ENCODE measurements around the gene SCEL. TPM values are rescaled to one million over a fixed set of nuclear protein-coding genes. Genes with fewer than 3 reads are reported as not detected.

Gene SCEL
- total RNA-seq, 1 donor from 2014 or later = not detected

GRCh38 chr13:77574096-77574495 is 38.6 kb downstream of the SCEL start:
- TF ChIP-seq, protein P1, sequence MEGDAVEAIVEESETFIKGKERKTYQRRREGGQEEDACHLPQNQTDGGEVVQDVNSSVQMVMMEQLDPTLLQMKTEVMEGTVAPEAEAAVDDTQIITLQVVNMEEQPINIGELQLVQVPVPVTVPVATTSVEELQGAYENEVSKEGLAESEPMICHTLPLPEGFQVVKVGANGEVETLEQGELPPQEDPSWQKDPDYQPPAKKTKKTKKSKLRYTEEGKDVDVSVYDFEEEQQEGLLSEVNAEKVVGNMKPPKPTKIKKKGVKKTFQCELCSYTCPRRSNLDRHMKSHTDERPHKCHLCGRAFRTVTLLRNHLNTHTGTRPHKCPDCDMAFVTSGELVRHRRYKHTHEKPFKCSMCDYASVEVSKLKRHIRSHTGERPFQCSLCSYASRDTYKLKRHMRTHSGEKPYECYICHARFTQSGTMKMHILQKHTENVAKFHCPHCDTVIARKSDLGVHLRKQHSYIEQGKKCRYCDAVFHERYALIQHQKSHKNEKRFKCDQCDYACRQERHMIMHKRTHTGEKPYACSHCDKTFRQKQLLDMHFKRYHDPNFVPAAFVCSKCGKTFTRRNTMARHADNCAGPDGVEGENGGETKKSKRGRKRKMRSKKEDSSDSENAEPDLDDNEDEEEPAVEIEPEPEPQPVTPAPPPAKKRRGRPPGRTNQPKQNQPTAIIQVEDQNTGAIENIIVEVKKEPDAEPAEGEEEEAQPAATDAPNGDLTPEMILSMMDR (IDR thresholded peaks at IDR 0.05) = no peak
- H3K27me3 Mint-ChIP-seq (ENCODE audit: unreplicated experiment) = peaks cover 11% of the 10 kb centered on the region
- H3K27ac Mint-ChIP-seq (ENCODE audit: unreplicated experiment) = no peak overlapping the region
- H3K4me1 Mint-ChIP-seq (ENCODE audit: unreplicated experiment) = no peaks in the 10 kb centered on the region
- no peaks in the 10 kb centered on the region for H3K9me3 Mint-ChIP-seq (ENCODE audit: unreplicated experiment)
- H3K4me3 Mint-ChIP-seq (ENCODE audit: unreplicated experiment) = no peak overlapping the region
- H3K36me3 Mint-ChIP-seq (ENCODE audit: unreplicated experiment) = no peaks in the 10 kb centered on the region
- no peak for DNase-seq (ENCODE audit: extremely low spot score, unreplicated experiment)

DNA sequence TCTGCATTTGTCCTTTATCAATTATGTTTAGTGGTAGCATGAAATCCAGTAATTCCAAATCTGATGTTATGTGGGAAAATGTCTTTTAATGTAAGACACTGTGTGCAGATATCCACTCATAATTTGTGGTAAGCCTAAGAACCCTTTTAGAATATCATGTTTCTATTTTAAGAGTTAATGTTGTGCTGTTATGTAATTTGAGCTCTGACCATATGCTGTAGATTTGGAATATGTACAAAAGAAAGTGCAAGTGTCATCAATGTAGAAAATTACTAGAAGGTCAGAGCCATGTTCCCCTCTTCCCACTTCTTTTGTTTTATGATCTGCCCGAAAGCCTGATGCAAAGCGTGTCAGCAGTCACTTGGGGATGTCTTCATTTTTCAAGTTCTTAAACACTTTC is 44.5 kb downstream of the SCEL start:
- no peaks in the 10 kb centered on the region for H3K36me3 Mint-ChIP-seq (ENCODE audit: unreplicated experiment)
- no peaks in the 10 kb centered on the region for H3K4me1 Mint-ChIP-seq (ENCODE audit: unreplicated experiment)
- H3K9me3 Mint-ChIP-seq (ENCODE audit: unreplicated experiment) = no peaks in the 10 kb centered on the region
- H3K4me3 Mint-ChIP-seq (ENCODE audit: unreplicated experiment) = no peak overlapping the region
- no peak for DNase-seq (ENCODE audit: extremely low spot score, unreplicated experiment)
- no peak overlapping the region for H3K27ac Mint-ChIP-seq (ENCODE audit: unreplicated experiment)
- H3K27me3 Mint-ChIP-seq (ENCODE audit: unreplicated experiment) = peaks cover 8% of the 10 kb centered on the region
- TF ChIP-seq, protein P1 (IDR thresholded peaks at IDR 0.05) = no peak

- Mint-ChIP-seq H3K4me1 (ENCODE audit: unreplicated experiment) (no peaks in the 10 kb centered on the region), H3K27ac (ENCODE audit: unreplicated experiment) (no peak overlapping the region), H3K36me3 (ENCODE audit: unreplicated experiment) (no peaks in the 10 kb centered on the region), H3K27me3 (ENCODE audit: unreplicated experiment) (peaks cover 7% of the 10 kb centered on the region), H3K9me3 (ENCODE audit: unreplicated experiment) (no peaks in the 10 kb centered on the region), H3K4me3 (ENCODE audit: unreplicated experiment) (no peak overlapping the region)
- TF ChIP-seq, protein P1 (IDR thresholded peaks at IDR 0.05) = no peak
- DNase-seq (ENCODE audit: extremely low spot score, unreplicated experiment) = no peak
Observed at GRCh38 chr13:77580748-77581147, 45.2 kb downstream of the SCEL start.

GRCh38 chr13:77583581-77583980 is 48.1 kb downstream of the SCEL start:
- DNase-seq (ENCODE audit: extremely low spot score, unreplicated experiment) = no peak
- no peaks in the 10 kb centered on the region for H3K4me1 Mint-ChIP-seq (ENCODE audit: unreplicated experiment)
- H3K27me3 Mint-ChIP-seq (ENCODE audit: unreplicated experiment) = no peaks in the 10 kb centered on the region
- TF ChIP-seq, protein P1 (IDR thresholded peaks at IDR 0.05) = no peak
- H3K4me3 Mint-ChIP-seq (ENCODE audit: unreplicated experiment) = no peak overlapping the region
- no peak overlapping the region for H3K27ac Mint-ChIP-seq (ENCODE audit: unreplicated experiment)
- no peaks in the 10 kb centered on the region for H3K36me3 Mint-ChIP-seq (ENCODE audit: unreplicated experiment)
- H3K9me3 Mint-ChIP-seq (ENCODE audit: unreplicated experiment) = no peaks in the 10 kb centered on the region

DNA sequence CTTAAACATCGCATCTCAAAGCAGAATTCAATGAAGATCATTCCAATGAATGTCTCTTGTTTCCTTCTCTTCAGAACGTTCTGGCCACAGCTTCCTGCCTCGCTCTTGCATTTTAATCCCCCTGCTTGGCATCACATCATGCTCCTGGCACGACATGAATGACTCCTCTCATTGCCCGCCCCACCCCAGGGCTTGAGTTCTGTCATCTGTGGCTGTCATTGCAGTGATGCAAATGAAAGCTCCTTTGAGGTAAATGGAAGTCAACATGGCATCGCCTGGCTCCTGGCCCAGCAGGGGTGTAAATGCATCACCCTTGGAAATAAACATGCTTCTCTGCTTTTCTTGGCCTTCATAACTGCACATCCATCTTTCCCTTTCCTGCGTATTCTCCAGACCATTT is 48.6 kb downstream of the SCEL start:
- no peaks in the 10 kb centered on the region for H3K9me3 Mint-ChIP-seq (ENCODE audit: unreplicated experiment)
- TF ChIP-seq, protein P1 (IDR thresholded peaks at IDR 0.05) = no peak
- H3K4me3 Mint-ChIP-seq (ENCODE audit: unreplicated experiment) = no peak overlapping the region
- H3K4me1 Mint-ChIP-seq (ENCODE audit: unreplicated experiment) = no peaks in the 10 kb centered on the region
- H3K27ac Mint-ChIP-seq (ENCODE audit: unreplicated experiment) = no peak overlapping the region
- no peaks in the 10 kb centered on the region for H3K36me3 Mint-ChIP-seq (ENCODE audit: unreplicated experiment)
- no peaks in the 10 kb centered on the region for H3K27me3 Mint-ChIP-seq (ENCODE audit: unreplicated experiment)
- no peak for DNase-seq (ENCODE audit: extremely low spot score, unreplicated experiment)
